ENCODE results near the gene SLC6A9. TPM values are rescaled to one million over a fixed set of nuclear protein-coding genes. Genes with fewer than 3 reads are reported as not detected.
A peak's percentile ranks its signal among the peaks of the same experiment; 100 is the strongest.

SLC6A9 gene
- total and polyA plus RNA-seq, 2 of the 8 experiments (the other 6 are each of a cell fraction or from before 2014, with no cell fraction given), result 20.2 to 24.2 TPM

DNA sequence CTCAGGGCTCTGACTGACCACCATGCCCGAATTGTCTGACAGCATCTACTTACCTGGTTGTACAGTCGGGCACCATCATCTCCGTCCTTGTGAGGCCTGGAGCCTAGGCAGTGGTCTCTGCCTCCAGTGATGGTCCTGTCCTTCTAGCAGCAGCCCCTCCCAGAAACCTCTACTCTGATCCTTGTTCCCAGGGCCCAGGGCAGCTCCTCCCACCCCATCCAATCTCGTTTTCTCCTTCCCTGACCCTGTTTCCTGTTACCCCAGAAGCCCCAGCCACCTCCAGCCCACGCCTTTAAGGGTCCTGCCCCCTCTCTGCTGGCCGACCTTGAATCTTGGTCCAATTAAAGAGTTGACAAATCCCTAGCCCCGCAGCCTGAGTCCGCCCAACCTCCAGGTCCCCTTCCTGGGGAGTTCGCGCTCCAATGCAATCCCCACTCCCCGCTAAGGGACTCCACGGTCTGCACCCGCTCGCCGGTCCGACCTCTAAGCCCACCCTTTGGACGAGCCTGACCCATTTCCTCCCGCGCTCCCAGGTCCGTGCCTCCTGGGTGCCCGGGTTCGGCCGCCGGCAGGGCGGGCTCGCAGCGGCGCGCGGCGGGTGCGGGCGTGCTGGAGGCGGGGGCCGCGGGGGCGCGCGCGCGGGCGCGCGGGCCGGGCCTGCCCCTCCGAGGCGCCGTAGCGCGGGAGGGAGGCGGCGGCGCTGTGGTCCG is 52.6 kb downstream of the SLC6A9 start, which contains the start of gene B4GALT2 (continued):
- no peak for TF ChIP-seq CHD1 (IDR thresholded peaks at IDR 0.05; ENCODE audit: low read depth, low read length)
- TF ChIP-seq SIN3A (conservative IDR thresholded peaks at IDR 0.05 in 1 of 2, IDR thresholded peaks at IDR 0.05 in 1 of 2; ENCODE audit: low read depth in 1 of 2, low read length in 2 of 2), result peak; percentile 22 to 73; a peak in 1 of 4 replicates
- no peak for TF ChIP-seq SRF (IDR thresholded peaks at IDR 0.05; ENCODE audit: low read depth, low read length)
- TF ChIP-seq RXRA (IDR thresholded peaks at IDR 0.05; ENCODE audit: insufficient read depth, low read depth, low read length), result no peak
- TF ChIP-seq GABPA (IDR thresholded peaks at IDR 0.05; ENCODE audit: borderline replicate concordance, insufficient read depth, low read length), result no peak
- TF ChIP-seq NRF1 (IDR thresholded peaks at IDR 0.05; ENCODE audit: low read depth, low read length), result no peak
- TF ChIP-seq CHD2 (IDR thresholded peaks at IDR 0.05; ENCODE audit: low read length), result no peak
- TF ChIP-seq ZNF274 (IDR thresholded peaks at IDR 0.05; ENCODE audit: borderline replicate concordance, extremely low read depth, low read length), result no peak
- TF ChIP-seq CBX8 (IDR thresholded peaks at IDR 0.05; ENCODE audit: borderline replicate concordance, low read depth, low read length), result no peak
- TF ChIP-seq EGR1 (IDR thresholded peaks at IDR 0.05; ENCODE audit: borderline replicate concordance, low read depth, low read length), result no peak
- no peak for TF ChIP-seq RAD21 (IDR thresholded peaks at IDR 0.05 in 1 of 2, conservative IDR thresholded peaks at IDR 0.05 in 1 of 2; ENCODE audit: low read depth in 2 of 2, low read length in 2 of 2)
- peak in 1 of 2 experiments; percentile 57; a peak in 2 of 3 replicates for TF ChIP-seq POLR2A (IDR thresholded peaks at IDR 0.05; ENCODE audit: control extremely low read depth in 1 of 2, low read depth in 2 of 2, low read length in 2 of 2)
- TF ChIP-seq BCL11A (IDR thresholded peaks at IDR 0.05; ENCODE audit: low read depth in 2 of 2, low read length in 2 of 2), result no peak
- TF ChIP-seq EP300 (IDR thresholded peaks at IDR 0.05; ENCODE audit: borderline replicate concordance in 1 of 2, low read depth in 2 of 2, low read length in 2 of 2), result no peak
- peak; percentile 38 for TF ChIP-seq ASH2L (IDR thresholded peaks at IDR 0.05; ENCODE audit: low read length)
- no peak for TF ChIP-seq ATF3 (IDR thresholded peaks at IDR 0.05; ENCODE audit: insufficient read depth, low read depth, low read length)

Measured in H1 (cell line).